HuH-7 (cell line): ENCODE data around the gene CYP1A1.

Experiments used
- DNase-seq: peaks from one replicate; pipeline ENCODE4 v3.0.0; 2011; ENCODE audit warnings: low spot score

CYP1A1 gene

GRCh38 chr15:74695597-74696397 lies 29.5 kb downstream of the CYP1A1 start, which contains the start of gene EDC3:
Gene EDC3 (minus strand): TSS chr15:74696024. CDS start chr15:74675124, 20,900 bp downstream.
- DNase-seq, result peak; percentile 81

- no peak for DNase-seq
Measured at GRCh38 chr15:74692327-74692726, 33.0 kb downstream of the CYP1A1 start.

GRCh38 chr15:74683758-74684157 lies 41.6 kb downstream of the CYP1A1 start:
- DNase-seq, result no peak

GRCh38 chr15:74682954-74683353 lies 42.4 kb downstream of the CYP1A1 start:
- no peak for DNase-seq

- no peak for DNase-seq
Measured at GRCh38 chr15:74680456-74680855, 44.9 kb downstream of the CYP1A1 start.

- DNase-seq, result no peak
Measured at GRCh38 chr15:74676801-74677200, 48.5 kb downstream of the CYP1A1 start.

- DNase-seq, result no peak
Measured at GRCh38 chr15:74674161-74674560, 51.2 kb downstream of the CYP1A1 start.

- no peak for DNase-seq
Measured at GRCh38 chr15:74669627-74670026, 55.7 kb downstream of the CYP1A1 start.
